ENCODE measurements around the gene ATP9A.

GRCh38 chr20:51586005-51586440 is 182.2 kb downstream of the ATP9A start:
- TF ChIP-seq CTCF (conservative IDR thresholded peaks at IDR 0.05 in 1 of 2, IDR thresholded peaks at IDR 0.05 in 1 of 2; ENCODE audit: extremely low read depth in 1 of 2, insufficient read depth in 1 of 2, low read depth in 1 of 2, low read length in 2 of 2) (no peak), EZH2 (IDR thresholded peaks at IDR 0.05; ENCODE audit: borderline replicate concordance, low read length) (no peak)

Measured in mammary epithelial cell (primary cell).